GM12878 (cell line): ENCODE results near the gene TDRD10. TPM values are rescaled to one million over a fixed set of nuclear protein-coding genes. Genes with fewer than 3 reads are reported as not detected.

Experiments used
- ATAC-seq: fragments of 200-7000 bp; cut with Tn5 transposase; 3 replicates; pipeline ENCODE4 v1.9.1; 2020; ENCODE audit warnings: mild to moderate bottlenecking, moderate library complexity
- BruUV-seq: library from RNA; stranded (reverse); fragments of 400-500 nt; replicated peaks from 2 replicates; lab custom pipeline; 2021; lab: Mats Ljungman, UMichigan
- CTCF ChIA-PET: fragments of 300-600 bp; sonication (Branson Sonifier 250); formaldehyde crosslinking; extraction: SDS; loops from one replicate; lab custom pipeline; 2021; ENCODE audit warnings: inconsistent platforms; lab: Yijun Ruan, JAX
- POLR2A ChIA-PET: fragments of 350-600 bp; formaldehyde crosslinking; extraction: SDS; loops from one replicate; lab custom pipeline; 2021; ENCODE audit warnings: inconsistent platforms; lab: Charles Lee
- RAD21 ChIA-PET: fragments of 300-600 bp; sonication (Branson Sonifier 250); formaldehyde crosslinking; loops from one replicate; lab custom pipeline; 2023; ENCODE audit warnings: antibody characterized with exemption; ENCODE audit not compliant: unreplicated experiment; lab: Charles Lee
- SMC1A ChIA-PET: fragments of 300-600 bp; sonication (Branson Sonifier 250); formaldehyde crosslinking; loops from one replicate; lab custom pipeline; 2023; ENCODE audit not compliant: unreplicated experiment, uncharacterized antibody; lab: Charles Lee
- DNase-seq: peaks from one replicate; pipeline ENCODE4 v3.0.0-alpha.2; 2011; ENCODE audit warnings: low read depth, low spot score
- FAIRE-seq: peaks from 3 replicates; lab custom pipeline; 2011; peaks lifted over from hg19 to GRCh38; lab: Jason Lieb, UNC
- H2AFZ ChIP-seq: 2 replicates; pipeline ENCODE4 v1.6.0; 2011; ENCODE audit warnings: low read depth, low read length, control low read depth; ENCODE audit not compliant: control insufficient read depth
- H3K27ac ChIP-seq: 2 replicates; pipeline ENCODE4 v1.5.1; 2011; ENCODE audit warnings: control low read depth; ENCODE audit not compliant: control insufficient read depth, insufficient read depth
- H3K27me3 ChIP-seq, 2 experiments: replicated peaks in 1 of 2; 2 replicates each; pipeline versions ENCODE4 v1.6.0 to v1.6.1; 2011; ENCODE audit warnings: low read length in 1 of 2; ENCODE audit not compliant: control insufficient read depth in 2 of 2, insufficient read depth in 2 of 2
- H3K36me3 ChIP-seq, 2 experiments: 2 replicates each; pipeline ENCODE4 v1.5.1; 2011; ENCODE audit warnings: low read length in 1 of 2; ENCODE audit not compliant: control insufficient read depth in 2 of 2, insufficient read depth in 2 of 2
- H3K4me1 ChIP-seq: 2 replicates; pipeline ENCODE4 v1.6.1; 2011; ENCODE audit warnings: mild to moderate bottlenecking, low read length, moderate library complexity, mixed read lengths; ENCODE audit not compliant: control insufficient read depth, insufficient read depth
- H3K4me2 ChIP-seq: 2 replicates; pipeline ENCODE4 v1.6.0; 2011; ENCODE audit warnings: control low read depth; ENCODE audit not compliant: control insufficient read depth, insufficient read depth
- H3K4me3 ChIP-seq: fragments of 200-600 bp; sonication (generic); 2 replicates; pipeline ENCODE4 v1.5.1; 2016
- H3K79me2 ChIP-seq: 2 replicates; pipeline ENCODE4 v1.6.0; 2011; ENCODE audit warnings: low read length; ENCODE audit not compliant: control insufficient read depth, insufficient read depth
- H3K9ac ChIP-seq: 2 replicates; pipeline ENCODE4 v1.8.0; 2011; ENCODE audit warnings: low read length, control low read depth, mixed read lengths; ENCODE audit not compliant: control insufficient read depth, insufficient read depth
- H3K9me3 ChIP-seq: replicated peaks from 3 replicates; pipeline ENCODE4 v1.5.1; 2011; ENCODE audit warnings: mild to moderate bottlenecking, low read length; ENCODE audit not compliant: control insufficient read depth, insufficient read depth
- H4K20me1 ChIP-seq: 2 replicates; pipeline ENCODE4 v1.6.0; 2011; ENCODE audit not compliant: control insufficient read depth, insufficient read depth
- BHLHE40 ChIP-seq, 2 experiments: fragments of 450-650 bp in 1 of 2; IDR thresholded peaks; 2 replicates each; pipeline ENCODE4 v1.6.1; 2011 to 2017; ENCODE audit warnings: low read depth in 2 of 2, borderline replicate concordance in 1 of 2, improper control_type of control experiment in 1 of 2, low read length in 1 of 2, mild to moderate bottlenecking in 1 of 2
- IRF5 ChIP-seq: fragments of 450-650 bp; IDR thresholded peaks from 2 replicates; pipeline ENCODE4 v1.6.1; 2017; ENCODE audit warnings: borderline replicate concordance
- NFYA ChIP-seq: IDR thresholded peaks from 2 replicates; pipeline ENCODE4 v1.6.1; 2011; ENCODE audit warnings: low read depth, mild to moderate bottlenecking, low read length, improper control_type of control experiment, borderline replicate concordance
- PML ChIP-seq: IDR thresholded peaks from 2 replicates; pipeline ENCODE4 v1.6.1; 2012; ENCODE audit warnings: low read length, inconsistent platforms
- POU2F2 ChIP-seq: IDR thresholded peaks from 3 replicates; pipeline ENCODE4 v1.6.1; 2011; ENCODE audit warnings: low read depth, mild to moderate bottlenecking, low read length, borderline replicate concordance
- RUNX3 ChIP-seq: IDR thresholded peaks from 2 replicates; pipeline ENCODE4 v1.6.1; 2012; ENCODE audit warnings: low read length, inconsistent platforms
- YBX1 ChIP-seq: fragments of 450-650 bp; IDR thresholded peaks from 2 replicates; pipeline ENCODE4 v1.6.1; 2016; ENCODE audit warnings: antibody characterized with exemption
- WGBS: methylation state at CpG from one replicate; pipeline ENCODE4 v1.1.6; 2016; ENCODE audit warnings: low lambda C conversion rate; ENCODE audit not compliant: insufficient replicate concordance, insufficient coverage; ENCODE audit errors: missing lambda C conversion rate; 5-methylcytosine and 5-hydroxymethylcytosine counted together
- in situ Hi-C: fragments of 300-500 bp; cut with MboI; formaldehyde crosslinking; loops from 9 replicates; pipeline ENCODE4 v1.14.3; 2018; ENCODE audit warnings: mixed read lengths
- intact Hi-C: fragments of 100-400 bp; cut with micrococcal nuclease; formaldehyde crosslinking; loops from one replicate; pipeline ENCODE4 v1.14.2; 2022; ENCODE audit not compliant: unreplicated experiment
- polyA plus RNA-seq, 11 experiments: library from polyadenylated mRNA; depleted of rRNA in 4 of 11; unstranded in 6 of 11; stranded (reverse) in 5 of 11; fragments of >200 nt; fragmentation: Nextera tagmentation in 4 of 11; fragmentation: Illumina TruSeq in 1 of 11; extraction: Ambion mirVana in 4 of 11; extraction: Trizol in 1 of 11; gene quantifications; 1 replicate in 1 of 11; 2 replicates in 10 of 11; pipeline versions ENCODE4 v1.2.1 to v1.2.3, GENCODE V29; 2011 to 2016; ENCODE audit warnings: inconsistent platforms in 2 of 11, missing spikeins in 2 of 11, low read depth in 1 of 11
- total RNA-seq, 4 experiments: library from RNA; depleted of rRNA in 3 of 4; stranded (reverse); fragments of >200 nt in 3 of 4; fragmentation: Illumina TruSeq in 1 of 4; extraction: Trizol in 1 of 4; gene quantifications; 2 replicates each; pipeline versions ENCODE4 v1.2.1 to v1.2.3, GENCODE V29; 2013 to 2021
- TF ChIP-seq, protein P1 (sequence below): IDR thresholded peaks from 2 replicates; pipeline ENCODE4 v1.6.1; 2012; ENCODE audit warnings: low read depth, low read length, improper control_type of control experiment
- TF ChIP-seq, protein P2 (sequence below): IDR thresholded peaks from 2 replicates; pipeline ENCODE4 v1.6.1; 2011; ENCODE audit warnings: low read depth, mild to moderate bottlenecking, low read length, moderate library complexity, borderline replicate concordance; ENCODE audit errors: extremely low read depth
- TF ChIP-seq, protein P3 (sequence below): fragments of 450-650 bp; IDR thresholded peaks from 2 replicates; pipeline ENCODE4 v1.6.1; 2017; ENCODE audit warnings: antibody characterized with exemption, mild to moderate bottlenecking, moderate library complexity
- TF ChIP-seq, protein P4 (sequence below): IDR thresholded peaks from 2 replicates; pipeline ENCODE4 v1.6.1; 2011; ENCODE audit warnings: borderline replicate concordance, low read depth, mild to moderate bottlenecking, moderate library complexity, mixed read lengths, low read length; ENCODE audit not compliant: insufficient read depth; ENCODE audit errors: extremely low read length
- TF ChIP-seq, protein P5 (sequence below): fragments of 450-650 bp; conservative IDR thresholded peaks from 2 replicates; pipeline ENCODE4 v1.6.1; 2017; ENCODE audit warnings: mild to moderate bottlenecking, moderate library complexity

Gene TDRD10
- total and polyA plus RNA-seq, 10 of the 15 experiments (the other 5 are each of a cell fraction or from before 2014, with no cell fraction given): not detected

- TF ChIP-seq, protein P1, sequence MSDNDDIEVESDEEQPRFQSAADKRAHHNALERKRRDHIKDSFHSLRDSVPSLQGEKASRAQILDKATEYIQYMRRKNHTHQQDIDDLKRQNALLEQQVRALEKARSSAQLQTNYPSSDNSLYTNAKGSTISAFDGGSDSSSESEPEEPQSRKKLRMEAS: no peak
- no peak for TF ChIP-seq YBX1
- TF ChIP-seq IRF5: no peak
- no peak for TF ChIP-seq RUNX3
- TF ChIP-seq, all 136 proteins: peak for 0
Measured at GRCh38 chr1:154550070-154550469, 48.1 kb downstream of the TDRD10 start (continued).

DNA sequence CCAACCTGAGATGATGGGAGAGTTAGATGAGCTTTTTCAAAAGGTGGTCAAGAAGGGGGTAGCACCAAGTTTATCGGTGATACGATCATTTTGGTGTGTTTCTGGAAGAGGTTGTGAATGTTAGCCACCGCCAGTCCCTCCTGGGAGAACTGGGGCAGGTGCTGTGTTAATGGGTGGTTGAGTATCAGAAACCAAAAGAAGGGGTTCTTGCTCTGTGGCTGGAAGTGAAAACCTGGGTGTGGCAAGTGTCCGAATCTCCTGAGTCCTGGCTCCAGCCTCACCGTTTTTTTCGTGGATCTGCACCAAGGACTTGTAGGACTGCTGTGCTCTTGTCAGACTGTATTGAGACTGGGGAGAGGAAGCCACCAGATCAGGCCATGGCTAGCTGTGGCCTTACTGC, 48.6 kb downstream of the TDRD10 start:
- Histone ChIP-seq H3K27ac (no peak overlapping the region), H3K36me3 (peaks cover 34 to 51% of the 10 kb centered on the region in 2 experiments), H3K9ac (no peak overlapping the region), H3K4me1 (peaks cover 16% of the 10 kb centered on the region), H3K27me3 (no peaks in the 10 kb centered on the region), H2AFZ (no peak overlapping the region), H4K20me1 (peaks cover 6% of the 10 kb centered on the region; the same call in 1 of the 2 replicates), H3K4me2 (no peak overlapping the region), H3K9me3 (no peaks in the 10 kb centered on the region), H3K79me2 (peaks cover 3% of the 10 kb centered on the region), H3K4me3 (no peak overlapping the region)
- 79% methylated on average over 6 of the region's 6 CpGs for WGBS
- intact Hi-C loops (no loop called here), in situ Hi-C loops (loop anchor here (5.0 kb wide), 1 partner anchor 63 kb away; no protein-coding TSS in a partner anchor)
- POLR2A ChIA-PET: interaction anchor here (0.5 kb wide), 1 partner anchor 1205 kb away, joined by 4 read pairs; no protein-coding TSS in a partner anchor
- no peak for FAIRE-seq
- SMC1A ChIA-PET: interaction anchor here (1.1 to 6.9 kb wide), 2 partner anchors 9 to 69 kb away, joined by 5 to 151 read pairs; no protein-coding TSS in a partner anchor
- BruUV-seq: no TSS peak
- DNase-seq: no peak
- TF ChIP-seq, protein P2, sequence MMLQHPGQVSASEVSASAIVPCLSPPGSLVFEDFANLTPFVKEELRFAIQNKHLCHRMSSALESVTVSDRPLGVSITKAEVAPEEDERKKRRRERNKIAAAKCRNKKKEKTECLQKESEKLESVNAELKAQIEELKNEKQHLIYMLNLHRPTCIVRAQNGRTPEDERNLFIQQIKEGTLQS: no peak
- TF ChIP-seq POU2F2 (no peak), BHLHE40 (IDR thresholded peaks at IDR 0.05; ENCODE audit: borderline replicate concordance in 1 of 2, low read depth in 2 of 2, low read length in 1 of 2) (peak in 1 of 2 experiments; percentile 16; a peak in 1 of 4 replicates), NFYA (no peak), PML (no peak)
- TF ChIP-seq, protein P3, sequence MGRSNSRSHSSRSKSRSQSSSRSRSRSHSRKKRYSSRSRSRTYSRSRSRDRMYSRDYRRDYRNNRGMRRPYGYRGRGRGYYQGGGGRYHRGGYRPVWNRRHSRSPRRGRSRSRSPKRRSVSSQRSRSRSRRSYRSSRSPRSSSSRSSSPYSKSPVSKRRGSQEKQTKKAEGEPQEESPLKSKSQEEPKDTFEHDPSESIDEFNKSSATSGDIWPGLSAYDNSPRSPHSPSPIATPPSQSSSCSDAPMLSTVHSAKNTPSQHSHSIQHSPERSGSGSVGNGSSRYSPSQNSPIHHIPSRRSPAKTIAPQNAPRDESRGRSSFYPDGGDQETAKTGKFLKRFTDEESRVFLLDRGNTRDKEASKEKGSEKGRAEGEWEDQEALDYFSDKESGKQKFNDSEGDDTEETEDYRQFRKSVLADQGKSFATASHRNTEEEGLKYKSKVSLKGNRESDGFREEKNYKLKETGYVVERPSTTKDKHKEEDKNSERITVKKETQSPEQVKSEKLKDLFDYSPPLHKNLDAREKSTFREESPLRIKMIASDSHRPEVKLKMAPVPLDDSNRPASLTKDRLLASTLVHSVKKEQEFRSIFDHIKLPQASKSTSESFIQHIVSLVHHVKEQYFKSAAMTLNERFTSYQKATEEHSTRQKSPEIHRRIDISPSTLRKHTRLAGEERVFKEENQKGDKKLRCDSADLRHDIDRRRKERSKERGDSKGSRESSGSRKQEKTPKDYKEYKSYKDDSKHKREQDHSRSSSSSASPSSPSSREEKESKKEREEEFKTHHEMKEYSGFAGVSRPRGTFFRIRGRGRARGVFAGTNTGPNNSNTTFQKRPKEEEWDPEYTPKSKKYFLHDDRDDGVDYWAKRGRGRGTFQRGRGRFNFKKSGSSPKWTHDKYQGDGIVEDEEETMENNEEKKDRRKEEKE: no peak
- TF ChIP-seq, protein P4, sequence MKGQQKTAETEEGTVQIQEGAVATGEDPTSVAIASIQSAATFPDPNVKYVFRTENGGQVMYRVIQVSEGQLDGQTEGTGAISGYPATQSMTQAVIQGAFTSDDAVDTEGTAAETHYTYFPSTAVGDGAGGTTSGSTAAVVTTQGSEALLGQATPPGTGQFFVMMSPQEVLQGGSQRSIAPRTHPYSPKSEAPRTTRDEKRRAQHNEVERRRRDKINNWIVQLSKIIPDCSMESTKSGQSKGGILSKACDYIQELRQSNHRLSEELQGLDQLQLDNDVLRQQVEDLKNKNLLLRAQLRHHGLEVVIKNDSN: no peak
- TF ChIP-seq, protein P5, sequence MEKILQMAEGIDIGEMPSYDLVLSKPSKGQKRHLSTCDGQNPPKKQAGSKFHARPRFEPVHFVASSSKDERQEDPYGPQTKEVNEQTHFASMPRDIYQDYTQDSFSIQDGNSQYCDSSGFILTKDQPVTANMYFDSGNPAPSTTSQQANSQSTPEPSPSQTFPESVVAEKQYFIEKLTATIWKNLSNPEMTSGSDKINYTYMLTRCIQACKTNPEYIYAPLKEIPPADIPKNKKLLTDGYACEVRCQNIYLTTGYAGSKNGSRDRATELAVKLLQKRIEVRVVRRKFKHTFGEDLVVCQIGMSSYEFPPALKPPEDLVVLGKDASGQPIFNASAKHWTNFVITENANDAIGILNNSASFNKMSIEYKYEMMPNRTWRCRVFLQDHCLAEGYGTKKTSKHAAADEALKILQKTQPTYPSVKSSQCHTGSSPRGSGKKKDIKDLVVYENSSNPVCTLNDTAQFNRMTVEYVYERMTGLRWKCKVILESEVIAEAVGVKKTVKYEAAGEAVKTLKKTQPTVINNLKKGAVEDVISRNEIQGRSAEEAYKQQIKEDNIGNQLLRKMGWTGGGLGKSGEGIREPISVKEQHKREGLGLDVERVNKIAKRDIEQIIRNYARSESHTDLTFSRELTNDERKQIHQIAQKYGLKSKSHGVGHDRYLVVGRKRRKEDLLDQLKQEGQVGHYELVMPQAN: no peak
- RAD21 ChIA-PET: interaction anchor here (7.0 kb wide), 1 partner anchor 68 kb away, joined by 189 read pairs; no protein-coding TSS in a partner anchor
- peak; percentile 57 for ATAC-seq
- CTCF ChIA-PET: interaction anchor here (1.4 to 6.1 kb wide), 2 partner anchors 16 to 68 kb away, joined by 3 to 302 read pairs; no protein-coding TSS in a partner anchor
